Activated effector memory CD4-positive, alpha-beta T cell treated with anti-CD3 and anti-CD28 coated beads, Interleukin-2, amount 50 U/mL, for 16 hours (primary cell): Measurements from ENCODE around the gene PINK1.
"Not testable (repeated sequence)": the region's sequence is repeated elsewhere in the genome, so short reads cannot be mapped to it uniquely, and the experiment has no call there.

ENCODE experiments used
- DNase-seq: peaks from one replicate; pipeline ENCODE4 v3.0.0-alpha.2; 2020

PINK1 gene

DNA sequence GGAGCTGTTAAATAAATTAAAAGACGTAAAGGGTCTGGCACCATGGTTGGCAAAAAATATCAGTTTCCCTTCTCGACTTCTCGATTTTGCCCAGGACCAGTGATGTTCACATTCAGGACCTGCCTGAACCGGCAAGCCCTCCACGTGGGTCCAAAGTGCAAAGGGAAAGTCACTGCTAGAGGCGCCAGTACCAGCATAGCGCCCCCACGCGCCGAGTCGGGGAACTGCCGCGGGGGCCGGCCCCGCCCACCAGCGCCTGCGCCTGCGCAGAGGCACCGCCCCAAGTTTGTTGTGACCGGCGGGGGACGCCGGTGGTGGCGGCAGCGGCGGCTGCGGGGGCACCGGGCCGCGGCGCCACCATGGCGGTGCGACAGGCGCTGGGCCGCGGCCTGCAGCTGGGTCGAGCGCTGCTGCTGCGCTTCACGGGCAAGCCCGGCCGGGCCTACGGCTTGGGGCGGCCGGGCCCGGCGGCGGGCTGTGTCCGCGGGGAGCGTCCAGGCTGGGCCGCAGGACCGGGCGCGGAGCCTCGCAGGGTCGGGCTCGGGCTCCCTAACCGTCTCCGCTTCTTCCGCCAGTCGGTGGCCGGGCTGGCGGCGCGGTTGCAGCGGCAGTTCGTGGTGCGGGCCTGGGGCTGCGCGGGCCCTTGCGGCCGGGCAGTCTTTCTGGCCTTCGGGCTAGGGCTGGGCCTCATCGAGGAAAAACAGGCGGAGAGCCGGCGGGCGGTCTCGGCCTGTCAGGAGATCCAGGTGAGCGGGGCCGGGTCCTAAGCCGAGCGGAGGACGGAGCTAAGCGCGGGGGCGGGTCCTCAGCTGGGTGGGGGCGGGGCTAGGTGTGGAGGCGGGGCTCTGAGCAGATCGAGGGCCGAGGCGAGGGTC lies at the start of gene PINK1:
Gene PINK1 (plus strand): TSS at position 269 of the 875 bp plus-strand sequence. CDS start 91 bp downstream, at position 360.
- DNase-seq, result peak; percentile 96

- DNase-seq, result no peak
Observed at GRCh38 chr1:20584890-20585289, 48.4 kb upstream of the PINK1 start.

- no peak for DNase-seq
Observed at GRCh38 chr1:20586953-20587660, 46.2 kb upstream of the PINK1 start.

- no peak for DNase-seq
Observed at GRCh38 chr1:20587661-20588053, 45.6 kb upstream of the PINK1 start.

- no peak for DNase-seq
Observed at GRCh38 chr1:20588634-20589225, 44.5 kb upstream of the PINK1 start, which contains the start of gene CDA. TSS of gene CDA (plus strand) at chr1:20589097. CDS start at chr1:20589130, 33 bp downstream.

- no peak for DNase-seq
Observed at GRCh38 chr1:20589331-20590278, 43.7 kb upstream of the PINK1 start.

DNA sequence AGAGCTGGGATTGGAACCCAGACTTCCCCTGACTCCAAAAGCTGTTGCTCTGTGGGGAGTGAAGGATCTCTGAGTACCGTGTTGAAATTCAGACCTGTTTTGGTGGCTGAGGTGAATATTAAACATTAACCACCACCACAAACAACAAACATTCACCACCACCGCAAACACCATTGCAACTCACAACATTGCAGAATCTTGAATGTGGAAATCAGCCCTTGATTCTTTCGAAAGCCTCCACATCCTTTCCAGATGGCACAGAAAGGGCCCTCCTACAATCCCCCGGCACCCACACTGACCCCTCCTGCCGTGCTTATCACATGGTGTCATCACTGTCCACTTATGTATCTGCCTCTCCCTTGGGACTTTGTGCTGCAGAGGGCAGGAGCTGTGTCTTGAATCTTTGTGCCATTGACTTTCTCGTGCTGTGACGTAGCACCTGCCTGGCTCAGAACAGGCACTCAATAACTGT lies 42.9 kb upstream of the PINK1 start:
- DNase-seq, result no peak

DNA sequence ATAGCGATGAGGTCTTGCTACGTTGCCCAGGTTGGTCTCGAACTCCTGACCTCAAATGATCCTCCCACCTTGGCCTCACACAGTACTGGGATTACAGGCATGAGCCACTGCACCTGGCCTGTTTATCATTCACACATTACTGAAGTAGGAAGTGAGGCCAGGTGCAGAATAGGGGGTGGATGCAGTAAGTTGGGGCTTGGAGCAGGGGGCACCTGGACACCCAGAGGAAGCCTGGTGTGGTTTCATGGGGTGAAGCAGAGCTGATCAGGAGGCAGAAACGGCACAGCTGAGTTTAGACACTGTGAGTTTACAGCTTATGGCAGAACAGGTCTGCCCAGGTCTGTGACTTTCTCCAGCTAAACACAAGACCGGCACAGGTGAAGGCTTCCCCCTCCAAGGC lies 39.5 kb upstream of the PINK1 start:
- DNase-seq, result no peak

- DNase-seq, result no peak
Observed at GRCh38 chr1:20594746-20595145, 38.5 kb upstream of the PINK1 start.

DNA sequence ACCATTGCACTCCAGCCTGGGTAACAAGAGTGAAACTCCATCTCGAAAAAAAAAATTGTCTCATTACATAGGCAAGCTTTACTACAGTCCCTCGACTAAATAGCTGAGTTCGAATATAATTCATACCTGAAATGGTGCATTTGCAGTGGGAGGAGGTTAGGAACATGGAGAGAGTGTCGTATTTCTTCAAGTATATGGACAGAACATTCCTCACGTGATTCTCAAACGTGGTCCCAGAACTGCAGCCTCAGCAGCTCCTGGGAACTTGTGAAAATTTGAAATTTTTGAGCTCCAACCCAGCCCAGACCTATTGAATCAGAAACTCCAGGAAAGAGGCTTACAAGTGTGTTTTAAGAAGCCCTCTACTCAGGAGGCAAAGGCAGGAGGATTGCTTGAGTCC lies 37.2 kb upstream of the PINK1 start:
- no peak for DNase-seq

GRCh38 chr1:20597650-20598049 lies 35.6 kb upstream of the PINK1 start:
- no peak for DNase-seq

GRCh38 chr1:20600156-20600555 lies 33.1 kb upstream of the PINK1 start:
- DNase-seq, result no peak

- DNase-seq, result no peak
Observed at GRCh38 chr1:20601129-20601825, 32.0 kb upstream of the PINK1 start.

- DNase-seq, result no peak
Observed at GRCh38 chr1:20602851-20603450, 30.3 kb upstream of the PINK1 start.

GRCh38 chr1:20603504-20604464 lies 29.5 kb upstream of the PINK1 start:
- no peak for DNase-seq

DNA sequence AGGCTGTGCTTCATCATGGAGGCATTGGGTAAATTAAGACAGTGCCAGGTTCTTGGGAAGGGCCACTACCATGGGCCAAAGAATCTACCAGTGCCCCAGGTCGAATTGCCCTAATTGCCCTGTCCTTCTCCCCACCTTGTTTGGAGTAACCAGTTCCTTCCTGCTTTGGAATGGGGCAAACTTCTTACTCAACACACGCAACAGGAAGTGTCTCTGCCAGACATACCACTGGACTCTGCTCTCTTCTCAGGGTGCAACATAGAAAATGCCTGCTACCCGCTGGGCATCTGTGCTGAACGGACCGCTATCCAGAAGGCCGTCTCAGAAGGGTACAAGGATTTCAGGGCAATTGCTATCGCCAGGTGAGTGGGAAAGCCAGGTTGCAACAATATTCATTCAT lies 28.6 kb upstream of the PINK1 start:
- DNase-seq, result no peak

DNA sequence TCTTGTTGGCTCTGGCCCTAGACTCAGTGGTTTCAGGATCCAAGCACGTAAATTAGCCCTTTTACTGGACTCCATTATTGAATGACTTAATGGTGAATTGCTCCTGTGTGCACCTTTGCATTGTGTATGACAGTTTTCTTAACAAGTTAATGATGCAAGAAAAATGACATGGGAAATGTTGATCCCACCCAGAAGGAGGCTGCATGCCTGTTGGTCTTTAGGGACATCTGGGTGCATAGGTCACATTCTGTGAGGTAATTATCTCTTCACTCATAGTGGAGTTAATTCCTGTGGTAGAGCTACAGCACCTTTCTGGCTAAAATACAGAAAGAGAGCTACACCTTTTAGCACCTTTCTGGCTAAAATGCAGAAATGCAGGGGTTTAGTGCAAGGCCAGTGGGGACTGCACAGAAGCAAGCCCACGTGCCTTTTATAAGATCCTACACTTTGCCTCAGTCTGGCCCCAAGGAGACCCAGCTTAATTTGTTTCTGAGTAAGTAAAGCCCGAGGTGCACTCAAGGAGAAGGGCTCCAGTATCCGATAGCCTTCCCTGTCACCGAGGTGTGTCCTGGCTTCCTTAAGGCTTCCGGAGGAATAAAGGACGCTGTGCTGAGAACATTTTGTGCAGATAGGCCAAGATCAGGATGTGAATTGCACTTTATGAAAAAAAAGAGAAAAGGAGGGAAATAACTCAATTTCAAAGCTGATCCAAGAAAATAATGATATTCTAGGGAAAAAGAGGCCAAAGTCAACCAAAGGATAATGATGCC lies 26.3 kb upstream of the PINK1 start:
- DNase-seq, result not testable (repeated sequence)

- DNase-seq, result no peak
Observed at GRCh38 chr1:20609541-20609940, 23.7 kb upstream of the PINK1 start.

GRCh38 chr1:20610970-20611369 lies 22.3 kb upstream of the PINK1 start:
- no peak for DNase-seq
